Measurements from ENCODE around the gene PURA. TPM values are rescaled to one million over a fixed set of nuclear protein-coding genes. Genes with fewer than 3 reads are reported as not detected.

PURA gene
- 10 to 100 TPM; 10.8 to 28.1 (median 25.3) TPM for total RNA-seq
- total RNA-seq (2013), result 26.5 TPM
- 19.6 to 112 (median 47.8) reads per million in 29 experiments for total RNA-seq

GRCh38 chr5:140113699-140114263 lies at the start of gene PURA:
TSS of gene PURA (plus strand) at chr5:140114109. CDS start at chr5:140114182, 73 bp downstream.
- POLR2A ChIA-PET, result interaction anchor here (0.6 to 0.8 kb wide), 2 partner anchors 808 to 1911 kb away, joined by 3 to 5 read pairs; no protein-coding TSS in a partner anchor
- Histone ChIP-seq H3K27ac (ENCODE audit: low read length) (peak within 1 kb of the TSS; percentile 83), H3K9me3 (no peaks in the 10 kb centered on the region), H3K4me3 (ENCODE audit: control insufficient read depth in 1 of 2, extremely low read depth in 1 of 2, low read length in 1 of 2) (peak within 1 kb of the TSS; percentile 80 to 83), H3K27me3 (replicated peaks in 1 of 2; ENCODE audit: control insufficient read depth in 2 of 2, extremely low read depth in 1 of 2, insufficient read depth in 2 of 2, low read length in 1 of 2) (peaks cover 7 to 12% of the 10 kb centered on the region in 2 experiments), H3K36me3 (ENCODE audit: control insufficient read depth in 2 of 2, extremely low read depth in 1 of 2, insufficient read depth in 1 of 2, low read length in 1 of 2) (no peaks in the 10 kb centered on the region), H3K4me1 (ENCODE audit: control insufficient read depth in 1 of 2, extremely low read depth in 1 of 2, insufficient read depth in 2 of 2, low read length in 2 of 2) (peaks cover 26 to 37% of the 10 kb centered on the region in 2 experiments)
- ATAC-seq (replicated peaks in 1 of 4) (peak; percentile 93 to 94 (median 94)), DNase-seq (peak; percentile 92 to 98 (median 97))
- peak within 1 kb of the TSS; percentile 93 for H3K27ac Mint-ChIP-seq
- H3K27me3 Mint-ChIP-seq, result peaks cover 3 to 7% of the 10 kb centered on the region in 2 donors
- H3K4me3 Mint-ChIP-seq, result peak within 1 kb of the TSS; percentile 90 to 93 (median 90)
- CTCF ChIA-PET, result interaction anchor here (0.6 to 1.8 kb wide), 4 partner anchors 20 to 1329 kb away, joined by 3 to 9 read pairs (median 4); no protein-coding TSS in a partner anchor
- H3K36me3 Mint-ChIP-seq, result no peaks in the 10 kb centered on the region
- whole genome bisulfite sequencing (ENCODE audit: insufficient coverage), result under 1% methylated on average over 49 of the region's 60 CpGs
- no peaks in the 10 kb centered on the region for H3K9me3 Mint-ChIP-seq
- H3K4me1 Mint-ChIP-seq, result peaks cover 73 to 82% (median 78%) of the 10 kb centered on the region in 3 donors

DNA sequence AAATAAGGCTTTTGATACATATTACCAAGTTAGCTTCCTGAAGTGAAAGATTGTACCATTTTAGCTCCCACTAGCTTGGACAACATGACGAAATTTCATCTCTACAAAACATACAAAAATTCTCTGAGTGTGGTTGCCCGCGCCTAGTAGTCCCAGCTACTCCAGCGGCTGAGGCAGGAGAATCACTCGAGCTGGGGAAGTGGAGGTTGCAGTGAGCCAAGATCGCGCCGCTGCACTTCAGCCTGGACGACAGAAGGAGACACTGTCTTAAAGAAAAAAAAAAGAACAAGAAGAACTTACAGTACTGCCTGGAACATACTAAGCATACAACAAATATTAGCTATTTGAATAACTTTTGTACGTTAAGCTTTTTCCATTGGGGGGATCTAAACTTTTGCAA lies 41.1 kb upstream of the PURA start:
- Mint-ChIP-seq H3K4me3 (no peak overlapping the region), H3K27ac (no peak overlapping the region), H3K36me3 (no peaks in the 10 kb centered on the region), H3K4me1 (no peaks in the 10 kb centered on the region), H3K9me3 (no peaks in the 10 kb centered on the region), H3K27me3 (peaks cover 22 to 28% of the 10 kb centered on the region in 2 donors)
- no peak for ATAC-seq (replicated peaks in 1 of 4)
- ChIA-PET CTCF (interaction anchor here (0.6 to 6.1 kb wide), 22 partner anchors 8 to 737 kb away, joined by 3 to 42 read pairs (median 4); no protein-coding TSS in a partner anchor), POLR2A (interaction anchor here in 1 of 2 donors (0.6 kb wide), 2 partner anchors 51 to 574 kb away, joined by 3 read pairs; no protein-coding TSS in a partner anchor)
- Histone ChIP-seq H3K27me3 (replicated peaks in 1 of 2; ENCODE audit: control insufficient read depth in 2 of 2, extremely low read depth in 1 of 2, insufficient read depth in 2 of 2, low read length in 1 of 2) (peaks cover 4 to 15% of the 10 kb centered on the region in 2 experiments), H3K27ac (ENCODE audit: low read length) (no peak overlapping the region), H3K4me1 (ENCODE audit: control insufficient read depth in 1 of 2, extremely low read depth in 1 of 2, insufficient read depth in 2 of 2, low read length in 2 of 2) (no peaks in the 10 kb centered on the region), H3K4me3 (ENCODE audit: control insufficient read depth in 1 of 2, extremely low read depth in 1 of 2, low read length in 1 of 2) (no peak overlapping the region), H3K9me3 (no peaks in the 10 kb centered on the region), H3K36me3 (ENCODE audit: control insufficient read depth in 2 of 2, extremely low read depth in 1 of 2, insufficient read depth in 1 of 2, low read length in 1 of 2) (no peaks in the 10 kb centered on the region)
- no CpG with 5 or more reads among the region's 10 CpGs for WGBS (ENCODE audit: insufficient coverage)
- DNase-seq, result no peak

GRCh38 chr5:140073296-140073695 lies 40.6 kb upstream of the PURA start:
- Mint-ChIP-seq H3K4me1 (no peaks in the 10 kb centered on the region), H3K4me3 (no peak overlapping the region), H3K27me3 (peaks cover 22 to 25% of the 10 kb centered on the region in 2 donors), H3K9me3 (no peaks in the 10 kb centered on the region), H3K27ac (no peak overlapping the region), H3K36me3 (no peaks in the 10 kb centered on the region)
- no peak for ATAC-seq (replicated peaks in 1 of 4)
- peak in 1 of 35 experiments; percentile 68 for DNase-seq
- Histone ChIP-seq H3K27me3 (replicated peaks in 1 of 2; ENCODE audit: control insufficient read depth in 2 of 2, extremely low read depth in 1 of 2, insufficient read depth in 2 of 2, low read length in 1 of 2) (peaks cover 4 to 15% of the 10 kb centered on the region in 2 experiments), H3K4me3 (ENCODE audit: control insufficient read depth in 1 of 2, extremely low read depth in 1 of 2, low read length in 1 of 2) (no peak overlapping the region), H3K9me3 (no peaks in the 10 kb centered on the region), H3K36me3 (ENCODE audit: control insufficient read depth in 2 of 2, extremely low read depth in 1 of 2, insufficient read depth in 1 of 2, low read length in 1 of 2) (no peaks in the 10 kb centered on the region), H3K4me1 (ENCODE audit: control insufficient read depth in 1 of 2, extremely low read depth in 1 of 2, insufficient read depth in 2 of 2, low read length in 2 of 2) (no peaks in the 10 kb centered on the region), H3K27ac (ENCODE audit: low read length) (no peak overlapping the region)
- ChIA-PET CTCF (interaction anchor here (0.6 to 6.1 kb wide), 15 partner anchors 30 to 88 kb away, joined by 3 to 42 read pairs (median 4); no protein-coding TSS in a partner anchor), POLR2A (interaction anchor here in 1 of 2 donors (0.6 kb wide), 2 partner anchors 51 to 575 kb away, joined by 3 read pairs; no protein-coding TSS in a partner anchor)
- no CpG with 5 or more reads among the region's 4 CpGs for whole genome bisulfite sequencing (ENCODE audit: insufficient coverage)

DNA sequence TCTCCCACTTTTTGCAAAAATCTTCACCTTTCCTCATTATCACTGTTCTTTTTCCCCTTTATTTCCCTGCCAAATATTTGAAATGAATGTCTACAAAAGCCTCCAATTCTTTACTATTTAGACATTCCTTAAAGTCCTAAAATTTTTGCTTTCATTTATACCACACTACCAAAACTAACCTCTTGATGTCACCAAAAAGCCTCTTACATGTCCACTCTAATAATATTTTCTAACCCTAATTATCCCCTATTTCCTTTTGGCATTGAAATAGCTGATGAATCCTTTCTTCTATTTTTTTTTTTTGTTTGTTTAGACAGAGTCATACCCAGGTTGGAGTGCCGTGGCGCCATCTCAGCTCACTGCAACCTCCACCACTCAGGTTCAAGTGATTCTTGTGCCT lies 38.5 kb upstream of the PURA start:
- peaks cover 20 to 21% of the 10 kb centered on the region in 2 donors for H3K27me3 Mint-ChIP-seq
- H3K27ac ChIP-seq (ENCODE audit: low read length), result no peak overlapping the region
- H3K36me3 Mint-ChIP-seq, result no peaks in the 10 kb centered on the region
- no peak overlapping the region for H3K4me3 ChIP-seq (ENCODE audit: control insufficient read depth in 1 of 2, extremely low read depth in 1 of 2, low read length in 1 of 2)
- no CpG with 5 or more reads among the region's 2 CpGs for WGBS (ENCODE audit: insufficient coverage)
- no peak overlapping the region for H3K27ac Mint-ChIP-seq
- no peak overlapping the region for H3K4me3 Mint-ChIP-seq
- ChIA-PET POLR2A (interaction anchor here in 1 of 2 donors (0.6 kb wide), 1 partner anchor 43 kb away, joined by 5 read pairs; no protein-coding TSS in a partner anchor), CTCF (interaction anchor here (0.6 to 6.1 kb wide), 6 partner anchors 69 to 108 kb away, joined by 3 to 42 read pairs (median 4); no protein-coding TSS in a partner anchor)
- no peak for DNase-seq
- no peaks in the 10 kb centered on the region for H3K9me3 Mint-ChIP-seq
- ATAC-seq (replicated peaks in 1 of 4), result no peak
- H3K9me3 ChIP-seq, result no peaks in the 10 kb centered on the region
- H3K36me3 ChIP-seq (ENCODE audit: control insufficient read depth in 2 of 2, extremely low read depth in 1 of 2, insufficient read depth in 1 of 2, low read length in 1 of 2), result no peaks in the 10 kb centered on the region
- H3K4me1 Mint-ChIP-seq, result no peaks in the 10 kb centered on the region
- H3K27me3 ChIP-seq (replicated peaks in 1 of 2; ENCODE audit: control insufficient read depth in 2 of 2, extremely low read depth in 1 of 2, insufficient read depth in 2 of 2, low read length in 1 of 2), result peaks cover 4 to 19% of the 10 kb centered on the region in 2 experiments
- H3K4me1 ChIP-seq (ENCODE audit: control insufficient read depth in 1 of 2, extremely low read depth in 1 of 2, insufficient read depth in 2 of 2, low read length in 2 of 2), result no peaks in the 10 kb centered on the region

DNA sequence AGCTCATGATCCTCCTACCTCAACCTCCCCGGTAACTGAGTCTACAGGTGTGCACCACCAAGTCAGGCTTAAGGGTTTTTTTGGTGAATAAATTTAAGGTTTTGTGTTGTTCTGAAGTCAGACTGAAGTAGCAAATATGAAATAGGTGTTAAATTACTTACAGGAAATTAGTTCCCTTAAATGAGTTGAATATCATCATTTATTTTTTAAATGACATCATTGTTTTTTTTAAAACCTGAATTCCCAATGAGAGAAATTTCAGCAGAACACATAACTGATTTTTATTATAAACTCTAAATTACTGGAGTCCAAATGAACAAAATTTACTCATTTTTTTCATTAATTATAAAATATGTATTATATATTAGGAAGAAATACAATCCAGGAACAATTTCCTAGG lies 37.8 kb upstream of the PURA start:
- WGBS (ENCODE audit: insufficient coverage), result no CpG with 5 or more reads among the region's 1 CpG
- Histone ChIP-seq H3K4me1 (ENCODE audit: control insufficient read depth in 1 of 2, extremely low read depth in 1 of 2, insufficient read depth in 2 of 2, low read length in 2 of 2) (no peaks in the 10 kb centered on the region), H3K4me3 (ENCODE audit: control insufficient read depth in 1 of 2, extremely low read depth in 1 of 2, low read length in 1 of 2) (no peak overlapping the region), H3K27ac (ENCODE audit: low read length) (no peak overlapping the region), H3K9me3 (no peaks in the 10 kb centered on the region), H3K36me3 (ENCODE audit: control insufficient read depth in 2 of 2, extremely low read depth in 1 of 2, insufficient read depth in 1 of 2, low read length in 1 of 2) (no peaks in the 10 kb centered on the region), H3K27me3 (replicated peaks in 1 of 2; ENCODE audit: control insufficient read depth in 2 of 2, extremely low read depth in 1 of 2, insufficient read depth in 2 of 2, low read length in 1 of 2) (peaks cover 2 to 19% of the 10 kb centered on the region in 2 experiments)
- Mint-ChIP-seq H3K4me3 (no peak overlapping the region), H3K4me1 (no peaks in the 10 kb centered on the region), H3K36me3 (no peaks in the 10 kb centered on the region), H3K27me3 (peaks cover 20 to 25% of the 10 kb centered on the region in 2 donors), H3K27ac (no peak overlapping the region), H3K9me3 (no peaks in the 10 kb centered on the region)
- DNase-seq (no peak), ATAC-seq (replicated peaks in 1 of 4) (no peak)
- ChIA-PET CTCF (interaction anchor here (0.7 to 6.1 kb wide), 5 partner anchors 68 to 79 kb away, joined by 3 to 42 read pairs (median 4); no protein-coding TSS in a partner anchor), POLR2A (interaction anchor here in 1 of 2 donors (0.6 kb wide), 1 partner anchor 42 kb away, joined by 5 read pairs; no protein-coding TSS in a partner anchor)

DNA sequence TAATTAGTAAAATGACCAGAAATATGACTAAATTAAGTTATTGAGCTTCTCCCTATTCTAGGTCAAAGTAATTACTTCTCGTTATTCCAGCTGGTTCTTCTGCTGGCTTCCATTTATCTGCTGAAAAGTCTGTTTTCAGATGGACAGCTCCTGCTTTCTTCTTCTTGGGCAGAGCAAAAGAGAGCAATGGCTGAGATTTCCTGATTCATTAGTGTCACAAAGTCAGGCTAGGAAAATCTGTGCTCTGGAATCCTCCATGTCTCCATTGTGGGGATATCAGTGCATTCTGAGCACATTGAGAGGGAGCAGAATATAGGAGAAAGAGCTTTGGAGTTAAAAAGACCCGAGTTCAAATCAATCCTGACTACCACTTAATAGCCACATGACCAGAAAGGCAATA lies 37.1 kb upstream of the PURA start:
- H3K4me1 ChIP-seq (ENCODE audit: control insufficient read depth in 1 of 2, extremely low read depth in 1 of 2, insufficient read depth in 2 of 2, low read length in 2 of 2), result no peaks in the 10 kb centered on the region
- no peak overlapping the region for H3K4me3 ChIP-seq (ENCODE audit: control insufficient read depth in 1 of 2, extremely low read depth in 1 of 2, low read length in 1 of 2)
- H3K9me3 ChIP-seq, result no peaks in the 10 kb centered on the region
- H3K27ac Mint-ChIP-seq, result no peak overlapping the region
- ChIA-PET POLR2A (no interaction called here), CTCF (interaction anchor here in 1 of 2 donors (6.1 kb wide), 1 partner anchor 68 kb away, joined by 42 read pairs; no protein-coding TSS in a partner anchor)
- no peak for ATAC-seq (replicated peaks in 1 of 4)
- H3K27me3 Mint-ChIP-seq, result peaks cover 20 to 25% of the 10 kb centered on the region in 2 donors
- no peaks in the 10 kb centered on the region for H3K4me1 Mint-ChIP-seq
- no peak overlapping the region for H3K27ac ChIP-seq (ENCODE audit: low read length)
- peaks cover 2 to 19% of the 10 kb centered on the region in 2 experiments for H3K27me3 ChIP-seq (replicated peaks in 1 of 2; ENCODE audit: control insufficient read depth in 2 of 2, extremely low read depth in 1 of 2, insufficient read depth in 2 of 2, low read length in 1 of 2)
- H3K9me3 Mint-ChIP-seq, result no peaks in the 10 kb centered on the region
- no peaks in the 10 kb centered on the region for H3K36me3 Mint-ChIP-seq
- WGBS (ENCODE audit: insufficient coverage), result no CpG with 5 or more reads among the region's 2 CpGs
- H3K4me3 Mint-ChIP-seq, result no peak overlapping the region
- DNase-seq, result no peak
- no peaks in the 10 kb centered on the region for H3K36me3 ChIP-seq (ENCODE audit: control insufficient read depth in 2 of 2, extremely low read depth in 1 of 2, insufficient read depth in 1 of 2, low read length in 1 of 2)

Data from T-cell (primary cell).